GM19324 (cell line): ENCODE results near the gene OLIG2.

Experiments used
- ATAC-seq: cut with Tn5 transposase; IDR thresholded peaks from one replicate; pipeline ENCODE4 v1.9.1; 2021; ENCODE audit warnings: mild to moderate bottlenecking, moderate library complexity; ENCODE audit not compliant: unreplicated experiment, low FRiP score

Gene OLIG2

DNA sequence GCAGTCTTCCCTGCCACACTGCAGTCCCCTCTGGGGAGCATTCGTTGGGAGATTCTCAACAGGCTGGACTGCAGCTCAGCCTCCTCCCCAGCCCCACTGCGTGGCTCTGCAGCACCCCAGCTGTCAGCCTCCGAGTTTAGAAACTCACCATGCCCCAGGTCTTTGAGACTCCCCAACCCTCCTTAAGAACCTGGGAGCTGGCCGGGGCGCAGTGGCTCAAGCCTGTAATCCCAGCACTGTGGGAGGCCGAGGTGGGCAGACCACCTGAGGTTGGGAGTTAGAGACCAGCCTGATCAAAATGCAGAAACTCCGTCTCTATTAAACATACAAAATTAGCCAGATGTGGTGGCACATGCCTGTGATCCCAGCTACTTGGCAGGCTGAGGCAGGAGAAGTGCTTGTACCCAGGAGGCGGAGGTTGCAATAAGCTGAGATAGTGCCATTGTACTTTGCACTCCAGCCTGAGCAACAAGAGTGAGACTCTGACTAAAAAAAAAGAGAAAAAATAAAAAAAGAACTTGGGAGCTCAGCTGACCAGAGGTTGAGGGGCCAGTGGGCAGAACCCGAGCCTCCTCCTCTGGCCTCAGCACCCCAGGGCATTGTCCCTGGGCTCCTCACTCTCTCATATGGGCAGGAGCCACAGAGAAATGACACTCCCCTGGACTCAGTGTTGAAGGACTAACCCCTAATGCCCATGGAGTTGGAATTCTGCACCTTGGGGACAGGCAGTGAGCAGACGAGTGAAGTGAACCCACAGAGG, 5.6 kb downstream of the OLIG2 start:
- no peak for ATAC-seq

DNA sequence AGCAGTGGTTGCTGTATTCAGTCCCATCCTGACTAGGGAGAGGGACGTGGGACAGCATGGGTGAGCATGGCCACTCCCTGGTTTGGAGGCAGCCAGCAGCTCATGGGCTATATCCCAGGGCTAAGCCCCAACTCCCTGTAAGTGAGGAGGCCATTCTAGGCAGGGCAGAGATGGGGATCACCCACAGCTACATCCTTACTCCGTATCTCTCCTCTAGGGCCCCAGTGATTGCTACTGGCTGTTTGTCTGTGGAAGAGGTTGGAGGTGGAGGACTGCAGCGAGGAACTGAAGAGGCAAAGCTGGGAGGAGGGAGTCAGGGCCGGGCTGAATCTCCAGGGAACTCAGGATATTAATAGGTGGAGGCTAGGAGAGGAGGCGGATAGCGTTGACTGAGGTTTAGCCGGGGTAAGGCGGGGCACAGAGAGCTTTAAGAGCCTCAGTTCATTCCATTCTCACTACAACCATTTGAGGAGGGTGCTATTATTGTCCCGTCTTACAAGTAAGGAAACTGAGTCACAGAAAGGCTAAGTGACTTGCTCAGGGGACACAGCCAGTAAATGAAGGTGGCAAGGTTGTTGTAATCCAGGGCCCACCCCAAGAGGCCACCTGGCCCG, 6.8 kb downstream of the OLIG2 start:
- no peak for ATAC-seq

DNA sequence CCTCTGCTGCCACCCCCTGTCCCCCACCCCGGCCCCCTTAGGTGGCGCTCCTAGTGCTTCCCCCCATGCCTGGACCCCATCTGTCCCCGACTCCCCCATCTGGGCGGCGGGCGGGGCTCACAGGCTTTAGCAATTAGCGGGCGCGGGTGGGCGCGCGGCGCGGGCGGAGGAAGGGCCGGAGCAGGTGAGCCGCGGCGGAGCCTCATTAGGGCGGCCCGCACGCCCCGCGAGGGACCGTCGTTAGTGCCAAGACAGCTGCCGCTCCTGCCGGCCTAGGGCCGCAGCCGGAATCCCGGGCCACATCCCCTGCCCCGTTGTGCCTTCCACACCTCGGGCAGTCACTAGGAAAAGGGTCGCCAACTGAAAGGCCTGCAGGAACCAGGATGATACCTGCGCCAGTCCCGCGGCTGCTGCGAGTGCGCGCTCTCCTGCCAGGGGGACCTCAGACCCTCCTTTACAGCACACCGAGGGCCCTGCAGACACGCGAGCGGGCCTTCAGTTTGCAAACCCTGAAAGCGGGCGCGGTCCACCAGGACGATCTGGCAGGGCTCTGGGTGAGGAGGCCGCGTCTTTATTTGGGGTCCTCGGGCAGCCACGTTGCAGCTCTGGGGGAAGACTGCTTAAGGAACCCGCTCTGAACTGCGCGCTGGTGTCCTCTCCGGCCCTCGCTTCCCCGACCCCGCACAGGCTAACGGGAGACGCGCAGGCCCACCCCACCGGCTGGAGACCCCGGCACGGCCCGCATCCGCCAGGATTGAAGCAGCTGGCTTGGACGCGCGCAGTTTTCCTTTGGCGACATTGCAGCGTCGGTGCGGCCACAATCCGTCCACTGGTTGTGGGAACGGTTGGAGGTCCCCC, 7.6 kb downstream of the OLIG2 start:
- ATAC-seq: no peak

DNA sequence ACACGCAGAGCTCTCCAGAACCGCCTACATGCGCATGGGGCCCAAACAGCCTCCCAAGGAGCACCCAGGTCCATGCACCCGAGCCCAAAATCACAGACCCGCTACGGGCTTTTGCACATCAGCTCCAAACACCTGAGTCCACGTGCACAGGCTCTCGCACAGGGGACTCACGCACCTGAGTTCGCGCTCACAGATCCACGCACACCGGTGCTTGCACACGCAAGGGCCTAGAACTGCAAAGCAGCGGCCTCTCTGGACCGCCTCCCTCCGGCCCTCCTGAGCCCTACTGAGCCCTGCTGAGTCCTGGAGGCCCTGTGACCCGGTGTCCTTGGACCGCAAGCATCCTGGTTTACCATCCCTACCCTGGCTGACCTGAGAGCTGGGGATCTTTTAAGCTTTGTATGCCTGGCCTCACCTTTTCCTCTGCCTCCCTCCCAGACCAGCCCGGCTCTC, 8.3 kb downstream of the OLIG2 start:
- no peak for ATAC-seq

DNA sequence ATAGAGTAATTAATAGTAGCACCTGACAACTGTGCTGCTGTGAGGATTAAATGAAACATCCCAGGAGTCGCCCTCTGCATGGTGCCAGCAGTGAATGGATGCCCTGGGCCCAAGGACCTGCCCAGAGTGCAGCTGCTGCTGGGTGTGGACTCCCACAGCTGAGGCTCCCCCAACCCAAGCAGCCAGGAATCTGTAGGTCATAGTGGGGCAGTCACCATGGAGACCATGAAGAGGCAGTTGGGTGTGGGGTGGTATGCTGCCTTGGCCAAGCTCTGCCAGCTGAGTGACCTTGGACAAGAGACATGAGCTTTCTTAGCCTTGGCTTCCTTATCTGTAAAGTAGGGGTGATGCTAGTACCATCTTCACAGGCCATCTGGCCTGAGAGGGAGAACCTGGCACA, 9.4 kb downstream of the OLIG2 start:
- ATAC-seq: no peak

DNA sequence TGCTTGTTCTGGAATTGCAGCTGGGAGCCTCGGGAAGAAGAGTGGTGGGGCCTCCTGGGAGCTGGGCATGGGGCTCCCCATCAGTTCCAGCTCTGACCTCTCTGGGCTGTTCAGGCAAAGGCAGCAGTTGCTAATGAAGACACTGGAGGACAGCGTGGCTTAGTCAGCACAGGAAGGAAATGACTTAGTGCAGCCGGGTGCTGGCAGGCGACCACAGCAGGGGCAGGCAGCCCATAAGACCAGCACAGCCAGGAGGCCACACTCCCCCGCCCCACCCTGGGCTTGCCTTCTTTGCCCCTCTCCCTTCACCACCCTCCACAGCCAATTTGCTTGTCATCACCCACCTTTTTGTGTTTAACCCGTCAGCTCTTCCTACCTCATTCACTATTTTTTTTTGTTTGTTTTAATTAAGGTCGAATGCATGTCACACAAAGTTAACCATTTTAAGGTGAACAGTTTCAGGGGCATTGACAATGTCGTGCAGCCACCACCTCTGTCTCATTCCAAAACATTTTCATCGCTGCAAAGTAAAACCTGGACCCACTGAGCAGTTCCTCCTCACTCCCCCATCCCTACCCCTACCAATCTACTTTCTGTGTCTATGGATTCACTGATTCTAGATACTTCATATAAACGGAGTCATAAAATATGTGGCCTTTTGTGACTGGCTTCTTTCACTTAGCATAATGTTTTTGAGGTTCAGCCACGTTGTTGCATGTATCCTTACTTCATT, 10.9 kb downstream of the OLIG2 start:
- no peak for ATAC-seq

DNA sequence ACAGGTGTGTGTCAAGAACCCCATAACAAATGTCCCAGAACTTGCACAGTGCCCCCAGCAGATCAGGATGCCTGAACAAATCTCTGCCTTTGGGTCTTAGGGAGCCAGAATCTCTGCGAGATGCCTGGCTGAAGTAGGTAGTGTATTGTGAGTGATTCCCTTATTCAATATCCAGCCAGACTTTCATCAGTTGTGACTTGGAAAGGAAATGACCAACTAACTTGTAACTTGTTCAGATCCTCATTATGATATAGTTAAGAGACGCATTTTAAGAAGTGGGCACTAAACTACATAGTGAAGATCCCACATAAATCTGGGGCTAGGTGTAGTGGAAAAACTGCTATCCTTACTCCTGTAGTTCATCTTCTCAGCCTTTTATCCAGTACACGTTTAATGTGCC, 11.8 kb downstream of the OLIG2 start:
- ATAC-seq: no peak

DNA sequence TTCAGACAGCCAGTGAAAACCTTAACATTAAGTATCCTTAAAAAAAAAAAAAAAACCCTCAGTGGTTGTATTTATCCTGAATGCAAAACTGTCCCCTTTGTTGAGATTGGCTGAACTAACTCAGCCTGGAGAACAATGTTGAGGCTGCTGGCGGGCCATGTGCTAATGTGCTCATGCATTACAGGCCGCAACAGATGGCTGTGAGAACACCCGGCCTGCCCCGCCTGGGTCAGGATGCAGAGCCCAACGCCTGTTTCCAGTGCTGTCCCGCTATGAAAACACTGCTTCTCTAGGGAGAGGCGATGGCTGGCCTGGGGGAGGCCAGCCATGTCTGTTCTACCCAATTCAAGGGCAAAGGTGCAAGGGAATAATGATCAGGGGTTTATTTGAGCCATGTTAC, 13.8 kb downstream of the OLIG2 start:
- no peak for ATAC-seq

DNA sequence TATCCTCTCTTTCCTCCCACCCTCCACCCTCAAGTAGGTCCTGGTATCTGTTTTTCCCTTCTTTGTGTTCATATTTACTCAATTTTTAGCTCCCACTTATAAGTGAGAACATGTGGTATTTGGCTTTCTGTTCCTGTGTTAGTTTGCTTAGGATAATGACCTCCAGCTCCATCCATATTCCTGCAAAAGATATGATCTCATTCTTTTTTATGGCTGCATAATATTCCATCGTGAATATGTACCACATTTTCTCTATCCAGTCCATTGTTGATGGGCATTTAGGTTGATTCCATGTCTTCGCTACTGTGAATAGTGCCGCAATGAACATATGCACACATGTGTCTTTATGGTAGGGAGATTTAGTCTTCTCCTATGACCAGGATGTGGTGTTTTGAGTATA, 14.5 kb downstream of the OLIG2 start:
- ATAC-seq: no peak

DNA sequence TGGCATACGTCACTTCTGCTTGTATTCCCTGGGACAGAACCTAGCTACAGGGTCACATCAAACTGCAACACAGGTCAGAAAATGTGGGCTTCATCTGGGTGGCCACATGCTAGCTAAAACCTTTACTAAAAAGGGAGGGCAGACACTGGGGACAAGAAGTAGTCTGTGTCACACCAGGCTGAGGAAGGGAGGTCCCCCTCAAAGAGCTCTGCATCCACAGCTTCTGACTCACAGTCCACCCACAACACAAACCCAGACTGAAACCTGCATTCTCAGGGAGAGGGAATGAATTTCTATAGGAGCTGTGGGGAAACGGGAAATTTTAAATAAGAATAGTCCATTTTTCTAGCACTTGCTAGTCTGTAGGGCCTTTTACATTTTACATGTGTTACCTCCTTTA, 16.2 kb downstream of the OLIG2 start:
- ATAC-seq: no peak

DNA sequence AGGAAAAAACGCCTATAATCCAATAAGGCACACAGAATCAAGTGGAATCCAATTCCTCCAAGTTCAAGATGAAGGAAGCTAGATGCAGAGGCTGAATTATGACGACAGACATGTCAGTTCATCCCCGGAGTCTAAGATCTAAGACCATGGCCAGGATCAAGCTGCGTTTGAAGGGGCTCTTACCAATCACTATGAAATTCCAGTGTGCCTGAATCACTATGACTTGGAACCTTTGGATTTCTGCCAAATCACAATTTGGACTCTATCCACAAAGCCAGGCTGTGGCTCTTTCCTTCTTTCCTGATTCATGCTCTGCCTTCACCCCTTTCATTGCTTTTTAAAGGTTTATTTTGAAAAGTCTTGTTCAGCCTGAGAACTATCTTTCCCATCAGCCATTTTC, 17.1 kb downstream of the OLIG2 start:
- ATAC-seq: no peak

DNA sequence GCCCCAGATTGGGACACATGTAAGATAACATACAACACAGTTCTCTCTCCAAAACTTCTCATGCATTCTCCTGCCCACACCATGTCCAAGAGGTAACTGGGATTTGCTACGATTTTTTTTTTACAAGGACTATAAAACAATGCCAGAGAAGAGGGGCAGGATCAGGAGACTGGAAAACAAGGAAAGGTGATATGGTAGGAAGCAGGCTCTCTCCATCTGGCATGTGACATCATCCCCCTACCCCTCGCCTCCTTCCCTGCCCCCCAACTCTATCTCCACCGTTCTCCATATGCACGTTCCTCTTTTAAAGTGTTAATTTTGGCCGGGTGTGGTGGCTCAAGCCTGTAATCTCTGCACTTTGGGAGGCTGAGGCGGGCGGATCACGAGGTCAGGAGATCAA, 20.7 kb downstream of the OLIG2 start:
- ATAC-seq: no peak

DNA sequence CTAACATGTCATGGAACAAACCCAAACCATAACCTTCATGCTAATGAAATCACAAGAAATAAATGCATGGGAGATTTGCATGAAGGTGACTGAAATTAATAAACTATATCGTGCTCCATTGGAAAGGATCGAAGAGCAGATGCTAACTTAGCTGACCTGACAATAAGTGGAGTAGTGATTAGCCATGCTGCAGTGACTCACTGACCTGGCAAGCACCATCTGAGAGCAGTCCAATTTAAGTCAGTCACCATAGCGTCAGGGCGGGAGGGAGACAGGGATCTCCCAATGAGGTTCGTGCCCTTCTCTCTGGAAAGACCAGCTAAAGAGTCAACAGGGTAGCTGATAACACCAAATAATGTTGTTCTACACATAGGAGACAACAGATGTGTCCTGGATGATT, 21.5 kb downstream of the OLIG2 start:
- ATAC-seq: no peak

DNA sequence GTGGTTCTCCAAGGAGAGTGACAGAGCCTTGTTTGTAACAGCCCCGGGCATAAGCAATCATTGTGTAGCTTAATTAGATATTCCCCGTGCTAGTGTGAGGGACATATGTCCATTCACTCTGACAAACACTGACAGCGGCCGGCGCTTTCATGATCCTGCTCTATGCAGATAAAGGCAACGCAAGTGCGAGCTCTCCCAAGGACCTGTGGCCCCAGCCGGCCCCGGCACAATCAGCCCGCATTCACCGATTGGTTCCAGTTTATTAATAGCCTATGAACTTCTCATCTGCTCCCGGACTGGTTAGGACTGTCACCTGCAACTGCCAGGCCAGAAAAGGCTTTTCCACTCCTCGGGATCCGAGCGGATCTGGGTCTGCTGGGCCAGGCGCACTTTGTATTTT, 26.2 kb downstream of the OLIG2 start:
- ATAC-seq: no peak

DNA sequence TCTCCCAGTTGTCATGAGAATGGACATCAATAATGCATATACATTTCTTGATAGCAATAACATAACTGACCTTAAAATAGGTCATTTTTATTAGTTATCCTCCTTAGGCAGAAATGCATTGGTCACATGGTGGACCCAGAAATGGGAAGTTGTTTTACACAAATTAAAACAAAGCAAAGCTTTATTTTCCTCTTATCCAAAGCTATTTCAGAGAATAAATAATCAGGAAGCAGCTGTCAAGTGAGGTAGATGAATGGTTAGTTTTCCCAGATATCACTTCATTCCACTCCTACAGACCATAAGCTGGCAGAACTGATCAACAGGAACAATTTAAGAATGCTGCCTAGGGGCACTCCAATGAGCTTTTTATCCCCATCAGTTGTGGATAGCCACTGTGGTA, 28.2 kb downstream of the OLIG2 start:
- no peak for ATAC-seq

DNA sequence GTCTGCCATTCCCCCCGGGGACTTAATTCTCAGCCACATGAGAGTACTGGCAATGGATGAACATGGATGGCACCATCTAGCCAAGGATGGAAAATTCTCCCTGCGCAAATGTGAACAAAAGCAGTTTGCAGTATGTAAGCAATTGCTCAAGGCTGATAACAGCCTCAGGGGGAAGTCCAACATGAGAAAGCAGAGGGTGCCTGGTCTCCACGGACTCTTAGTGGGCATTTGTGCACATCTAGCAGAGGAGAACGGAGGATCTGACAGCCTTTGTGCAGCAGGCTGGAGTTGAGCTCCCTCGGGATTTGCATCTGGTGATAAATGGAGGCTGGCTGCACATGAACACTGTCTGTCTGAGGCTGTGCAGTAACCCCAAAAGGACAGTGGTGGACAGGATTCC, 30.3 kb downstream of the OLIG2 start:
- ATAC-seq: no peak

DNA sequence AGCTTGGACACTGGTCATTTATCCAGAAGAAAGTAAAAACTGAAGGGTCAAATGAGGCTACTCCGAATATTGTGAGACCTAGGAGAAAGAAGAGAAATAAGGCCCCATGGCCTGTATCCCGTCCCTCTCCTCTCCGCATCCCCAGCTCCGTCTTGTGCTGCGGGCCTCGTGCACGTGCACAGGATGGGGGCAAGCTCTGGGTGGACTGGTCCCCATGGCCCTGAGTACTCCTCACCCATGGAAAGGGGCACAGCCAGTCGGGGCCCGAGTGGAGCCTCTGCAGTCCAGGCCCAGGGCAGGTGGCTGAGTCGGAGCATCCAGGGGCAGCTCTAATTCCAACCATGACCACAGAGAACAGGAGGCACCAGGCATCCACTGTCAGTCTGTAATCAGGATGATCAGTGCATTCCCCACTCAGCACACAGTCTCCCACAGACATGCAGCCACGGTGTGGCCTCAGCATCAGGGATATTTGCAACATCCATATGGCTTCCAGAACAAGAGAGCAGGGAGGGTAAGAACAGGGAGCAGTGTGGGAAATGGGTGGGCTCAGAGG, 31.7 kb downstream of the OLIG2 start:
- ATAC-seq: no peak

DNA sequence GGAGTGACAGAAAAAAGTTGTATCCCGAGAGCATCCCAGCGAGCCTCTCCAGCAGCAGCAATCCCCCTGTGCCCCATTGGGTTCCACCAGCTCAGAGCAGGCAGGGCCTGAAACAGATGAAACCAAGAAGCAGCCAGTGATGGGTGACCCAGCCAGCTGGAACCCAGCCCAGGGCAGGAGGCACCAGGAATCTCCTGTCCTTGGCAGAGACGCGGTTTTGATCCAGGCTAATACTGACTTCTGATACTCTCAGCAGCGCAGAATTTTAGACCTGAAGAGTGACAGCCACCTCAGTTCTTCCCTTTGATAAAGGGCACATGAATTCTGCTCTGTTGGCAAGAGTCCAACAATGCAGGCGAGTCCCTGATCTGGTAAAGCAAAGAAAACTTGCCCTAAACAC, 32.8 kb downstream of the OLIG2 start:
- ATAC-seq: no peak

DNA sequence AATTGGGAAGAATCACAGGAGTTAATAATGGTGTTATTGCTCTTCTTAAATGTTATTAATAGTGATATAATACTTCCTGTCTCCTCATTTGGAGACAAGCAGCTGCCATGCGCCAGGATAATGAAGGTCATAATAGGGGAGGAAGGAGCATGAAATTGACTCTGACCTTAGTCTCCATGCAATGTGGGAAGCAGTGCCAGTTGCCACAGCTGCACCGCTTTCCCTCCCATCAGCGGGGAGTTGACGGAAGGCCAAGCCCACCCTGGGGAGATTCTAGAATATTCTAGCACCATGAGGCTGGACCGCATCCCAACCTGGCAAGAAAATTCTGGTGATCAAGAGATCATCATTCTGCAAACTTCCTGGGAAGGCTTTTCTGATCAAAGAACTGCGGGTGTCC, 33.2 kb downstream of the OLIG2 start:
- ATAC-seq: no peak

DNA sequence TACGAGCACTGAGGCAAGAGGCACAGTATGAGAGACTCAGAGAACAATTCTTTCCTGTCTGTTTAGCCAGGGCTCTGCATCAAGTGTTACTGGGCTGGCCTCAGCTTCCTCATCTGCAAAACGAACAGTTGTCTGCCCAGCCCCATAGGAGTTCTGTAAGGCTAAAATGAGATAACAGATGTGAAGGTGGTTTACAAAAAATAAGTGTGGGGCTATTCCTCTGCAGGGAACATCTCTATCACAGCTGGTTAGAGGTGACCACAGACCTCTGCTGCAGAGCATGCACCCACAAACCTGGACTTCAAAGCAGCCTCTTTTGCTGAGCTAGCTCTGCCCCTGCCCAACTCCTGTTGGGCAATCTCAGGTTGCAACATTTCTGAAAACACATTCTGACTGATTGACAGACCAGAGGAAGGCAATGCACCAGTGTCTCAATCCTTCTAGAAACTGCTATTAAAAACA, 33.7 kb downstream of the OLIG2 start:
- ATAC-seq: no peak
